ENCODE data around the gene GATAD2B. TPM values are rescaled to one million over a fixed set of nuclear protein-coding genes. Genes with fewer than 3 reads are reported as not detected.

GATAD2B gene
- total and polyA plus RNA-seq, 4 donors: 16.3 to 35.3 (median 26.7) TPM

DNA sequence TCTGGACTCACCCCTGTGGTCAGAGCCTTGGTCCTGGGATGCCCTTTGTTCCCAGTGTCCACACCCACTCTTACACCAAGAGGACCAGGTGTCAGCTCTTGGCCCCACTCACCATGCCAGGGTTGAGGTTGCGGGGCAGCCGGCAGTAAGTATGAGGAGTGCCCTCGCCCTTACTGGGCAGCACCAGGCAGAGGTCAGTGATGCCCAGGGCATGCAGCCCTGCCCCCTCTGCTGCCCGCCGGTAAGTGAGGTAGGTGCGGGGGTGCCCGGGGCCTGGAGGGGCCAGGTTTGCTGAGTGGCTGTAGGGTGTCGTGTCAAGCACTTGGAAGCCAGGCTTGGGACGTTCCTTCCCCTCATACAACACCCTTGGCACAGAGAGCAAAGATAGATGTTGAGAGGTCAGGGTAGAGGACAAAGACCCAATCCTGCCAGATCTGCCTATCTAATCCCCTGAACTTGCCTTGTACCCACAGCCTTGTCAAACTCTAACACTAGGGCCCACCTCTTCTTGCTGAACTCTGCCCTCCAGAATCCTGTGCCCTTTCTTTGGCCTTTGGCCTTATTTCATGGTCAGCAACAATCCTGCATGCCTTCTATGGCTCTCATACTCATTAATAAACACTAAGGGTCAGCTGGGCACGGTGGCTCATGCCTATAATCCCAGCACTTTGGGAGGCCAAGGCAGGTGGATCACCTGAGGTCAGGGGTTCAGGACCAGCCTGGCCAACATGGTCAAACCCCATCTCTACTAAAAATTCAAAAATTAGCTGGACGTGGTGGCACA lies 20.2 kb upstream of the GATAD2B start:
- no peaks in the 10 kb centered on the region for H3K9me3 ChIP-seq (ENCODE audit: control insufficient read depth, insufficient read depth, low read length)
- H3K4me3 ChIP-seq (ENCODE audit: low read depth, low read length): no peak overlapping the region
- H3K36me3 ChIP-seq (ENCODE audit: control insufficient read depth, insufficient read depth, low read length): peaks cover 67% of the 10 kb centered on the region
- peaks cover 20% of the 10 kb centered on the region for H3K4me1 ChIP-seq (ENCODE audit: control insufficient read depth, insufficient read depth, low read length)
- no peak for DNase-seq (ENCODE audit: low read depth in 4 of 6, low spot score in 6 of 6)
- H3K27ac ChIP-seq (ENCODE audit: low read depth, low read length): no peak overlapping the region
- H3K27me3 ChIP-seq (ENCODE audit: control insufficient read depth, insufficient read depth, low read length): no peaks in the 10 kb centered on the region
- 100% methylated on average over 5 of the region's 11 CpGs for WGBS (ENCODE audit: insufficient coverage)

DNA sequence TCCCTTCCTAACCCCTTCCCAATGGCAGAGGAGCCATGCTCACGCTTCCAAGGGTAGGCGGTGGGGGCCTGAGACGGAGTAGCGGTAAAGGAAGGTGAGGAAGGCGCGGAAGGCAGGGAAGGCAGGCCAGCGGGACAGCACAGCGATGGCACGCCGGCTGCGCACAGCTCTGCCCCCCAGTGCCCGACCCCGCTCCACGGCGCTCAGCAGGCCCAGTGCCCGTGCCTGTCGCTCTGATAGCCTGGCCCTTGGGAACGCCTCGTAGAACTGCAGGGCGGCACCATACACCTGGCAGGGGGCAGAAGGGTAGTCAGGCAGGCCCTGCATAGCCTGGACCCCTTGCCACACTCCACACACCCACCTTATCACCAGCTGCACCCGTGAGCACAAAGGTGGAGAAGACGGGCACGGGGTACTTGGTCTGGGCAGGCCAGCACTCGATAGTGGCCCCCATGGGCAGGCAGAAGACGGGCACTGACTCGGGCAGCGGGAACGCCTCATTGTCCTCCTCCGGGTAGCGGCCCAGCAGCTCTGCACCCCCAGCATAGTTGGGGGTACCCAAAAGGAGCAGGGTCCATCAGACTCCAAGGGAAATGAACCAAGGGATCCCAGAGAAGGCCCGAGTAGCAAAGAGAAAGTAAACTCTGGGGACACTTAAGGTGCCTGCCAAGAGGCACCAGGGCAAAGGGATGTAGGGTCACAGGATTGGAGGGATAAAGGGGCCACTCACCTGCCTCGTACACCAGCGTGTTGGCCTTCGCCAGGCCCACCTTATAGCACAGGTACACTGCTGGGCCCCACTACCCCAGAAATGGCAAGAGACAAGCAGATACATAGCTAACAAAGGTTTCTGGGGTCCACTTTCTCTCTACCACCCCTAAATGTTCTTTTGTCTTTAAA lies 19.3 kb upstream of the GATAD2B start:
- Histone ChIP-seq H3K4me3 (ENCODE audit: low read depth, low read length) (no peak overlapping the region), H3K9me3 (ENCODE audit: control insufficient read depth, insufficient read depth, low read length) (no peaks in the 10 kb centered on the region), H3K36me3 (ENCODE audit: control insufficient read depth, insufficient read depth, low read length) (peaks cover 68% of the 10 kb centered on the region), H3K27me3 (ENCODE audit: control insufficient read depth, insufficient read depth, low read length) (no peaks in the 10 kb centered on the region), H3K27ac (ENCODE audit: low read depth, low read length) (no peak overlapping the region), H3K4me1 (ENCODE audit: control insufficient read depth, insufficient read depth, low read length) (peaks cover 20% of the 10 kb centered on the region)
- 98% methylated on average over 34 of the region's 34 CpGs for WGBS (ENCODE audit: insufficient coverage)
- no peak for DNase-seq (ENCODE audit: low read depth in 4 of 6, low spot score in 6 of 6)

DNA sequence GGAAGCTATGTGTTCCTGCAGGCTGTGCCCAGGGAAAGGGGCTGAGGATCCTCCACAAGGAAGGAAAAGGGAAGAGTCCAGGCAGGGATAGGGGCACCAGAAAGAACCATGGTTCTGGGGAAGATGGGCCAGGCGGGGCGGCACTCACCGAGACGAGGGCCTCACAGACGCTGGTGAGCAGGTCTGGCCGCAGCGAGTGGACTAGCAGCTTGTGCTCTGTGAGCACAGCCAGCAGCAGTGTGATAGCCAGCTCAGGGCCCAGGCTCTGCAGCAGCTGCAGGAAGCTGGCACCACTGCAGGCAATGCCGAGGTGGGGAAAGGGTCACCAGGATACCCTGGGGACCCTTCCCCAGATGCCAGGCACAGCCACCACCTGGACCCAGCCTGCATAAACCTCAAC lies 18.0 kb upstream of the GATAD2B start:
- no peak overlapping the region for H3K27ac ChIP-seq (ENCODE audit: low read depth, low read length)
- H3K4me3 ChIP-seq (ENCODE audit: low read depth, low read length): no peak overlapping the region
- peaks cover 15% of the 10 kb centered on the region for H3K4me1 ChIP-seq (ENCODE audit: control insufficient read depth, insufficient read depth, low read length)
- no peaks in the 10 kb centered on the region for H3K27me3 ChIP-seq (ENCODE audit: control insufficient read depth, insufficient read depth, low read length)
- DNase-seq (ENCODE audit: low read depth in 4 of 6, low spot score in 6 of 6): no peak
- WGBS (ENCODE audit: insufficient coverage): 89% methylated on average over 7 of the region's 8 CpGs
- no peaks in the 10 kb centered on the region for H3K9me3 ChIP-seq (ENCODE audit: control insufficient read depth, insufficient read depth, low read length)
- peaks cover 81% of the 10 kb centered on the region for H3K36me3 ChIP-seq (ENCODE audit: control insufficient read depth, insufficient read depth, low read length)

DNA sequence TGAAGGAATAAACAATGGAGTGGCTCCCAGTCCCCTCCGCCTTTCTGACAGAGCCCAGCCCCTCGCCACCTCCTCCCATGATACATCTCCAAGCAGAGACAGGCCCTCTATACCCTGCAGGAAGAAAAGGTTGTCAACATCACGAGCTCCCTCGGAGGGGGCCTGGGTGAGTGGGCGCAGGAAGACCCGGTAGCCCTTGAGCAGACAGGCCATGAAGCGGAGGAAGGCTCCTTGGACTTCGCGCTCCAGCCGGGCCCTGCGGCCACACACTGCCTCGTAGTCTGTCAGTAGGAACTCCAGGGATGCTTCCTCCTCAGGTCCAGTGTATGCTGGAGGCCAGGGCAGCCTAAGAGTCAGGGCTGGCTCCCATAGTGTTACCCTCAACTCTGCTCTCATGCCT lies 16.7 kb upstream of the GATAD2B start:
- DNase-seq (ENCODE audit: low read depth in 4 of 6, low spot score in 6 of 6): no peak
- peaks cover 91% of the 10 kb centered on the region for H3K36me3 ChIP-seq (ENCODE audit: control insufficient read depth, insufficient read depth, low read length)
- no peaks in the 10 kb centered on the region for H3K9me3 ChIP-seq (ENCODE audit: control insufficient read depth, insufficient read depth, low read length)
- peaks cover 5% of the 10 kb centered on the region for H3K4me1 ChIP-seq (ENCODE audit: control insufficient read depth, insufficient read depth, low read length)
- WGBS (ENCODE audit: insufficient coverage): 91% methylated on average over 11 of the region's 12 CpGs
- no peak overlapping the region for H3K4me3 ChIP-seq (ENCODE audit: low read depth, low read length)
- H3K27me3 ChIP-seq (ENCODE audit: control insufficient read depth, insufficient read depth, low read length): no peaks in the 10 kb centered on the region
- H3K27ac ChIP-seq (ENCODE audit: low read depth, low read length): no peak overlapping the region

DNA sequence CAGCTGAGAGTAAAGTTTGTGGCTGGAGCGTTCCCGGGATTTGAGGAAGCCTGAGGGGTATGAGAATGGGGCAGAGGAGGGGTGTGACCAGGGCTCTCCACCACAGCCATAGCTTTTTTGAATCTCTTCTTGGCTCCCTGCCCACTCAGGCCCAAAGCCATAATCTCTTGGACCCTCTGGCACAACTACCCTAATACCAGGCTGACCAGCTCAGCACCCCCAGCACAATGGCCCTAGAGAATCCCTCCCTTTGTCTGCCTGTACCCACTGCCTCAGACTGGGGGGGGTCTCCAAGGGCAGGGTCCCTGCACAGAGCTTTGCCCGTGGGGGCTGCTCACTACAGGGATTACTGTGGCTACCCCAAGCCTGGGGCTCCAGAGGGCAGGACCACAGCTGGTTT lies 16.2 kb upstream of the GATAD2B start:
- H3K36me3 ChIP-seq (ENCODE audit: control insufficient read depth, insufficient read depth, low read length): peaks cover 92% of the 10 kb centered on the region
- H3K27me3 ChIP-seq (ENCODE audit: control insufficient read depth, insufficient read depth, low read length): no peaks in the 10 kb centered on the region
- H3K4me3 ChIP-seq (ENCODE audit: low read depth, low read length): no peak overlapping the region
- no peak overlapping the region for H3K27ac ChIP-seq (ENCODE audit: low read depth, low read length)
- no peak for DNase-seq (ENCODE audit: low read depth in 4 of 6, low spot score in 6 of 6)
- H3K9me3 ChIP-seq (ENCODE audit: control insufficient read depth, insufficient read depth, low read length): no peaks in the 10 kb centered on the region
- 90% methylated on average over 1 of the region's 3 CpGs for WGBS (ENCODE audit: insufficient coverage)
- H3K4me1 ChIP-seq (ENCODE audit: control insufficient read depth, insufficient read depth, low read length): peaks cover under 1% of the 10 kb centered on the region

DNA sequence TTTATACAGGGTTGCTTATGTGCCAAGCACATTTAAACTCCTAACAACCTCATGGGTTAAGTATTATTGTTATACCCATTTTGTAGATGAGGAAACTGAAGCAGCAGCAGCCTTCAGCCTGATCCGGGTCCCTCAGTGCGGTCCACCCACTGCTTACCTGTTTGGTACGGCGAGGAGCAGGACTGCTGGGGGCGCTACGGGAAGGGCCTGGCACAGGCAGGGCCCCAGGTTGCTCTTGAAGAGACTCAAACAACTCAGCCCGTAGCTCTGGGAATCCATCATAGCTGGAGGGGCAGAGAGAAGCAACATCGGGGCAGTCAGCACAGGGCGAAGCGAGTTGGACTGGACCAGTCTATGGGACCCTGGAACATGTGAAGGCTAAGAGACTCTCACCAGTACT lies 14.6 kb upstream of the GATAD2B start:
- WGBS (ENCODE audit: insufficient coverage): 96% methylated on average over 10 of the region's 10 CpGs
- Histone ChIP-seq H3K27ac (ENCODE audit: low read depth, low read length) (no peak overlapping the region), H3K4me1 (ENCODE audit: control insufficient read depth, insufficient read depth, low read length) (no peaks in the 10 kb centered on the region), H3K4me3 (ENCODE audit: low read depth, low read length) (no peak overlapping the region), H3K9me3 (ENCODE audit: control insufficient read depth, insufficient read depth, low read length) (no peaks in the 10 kb centered on the region), H3K27me3 (ENCODE audit: control insufficient read depth, insufficient read depth, low read length) (no peaks in the 10 kb centered on the region), H3K36me3 (ENCODE audit: control insufficient read depth, insufficient read depth, low read length) (peaks cover 97% of the 10 kb centered on the region)
- no peak for DNase-seq (ENCODE audit: low read depth in 4 of 6, low spot score in 6 of 6)

DNA sequence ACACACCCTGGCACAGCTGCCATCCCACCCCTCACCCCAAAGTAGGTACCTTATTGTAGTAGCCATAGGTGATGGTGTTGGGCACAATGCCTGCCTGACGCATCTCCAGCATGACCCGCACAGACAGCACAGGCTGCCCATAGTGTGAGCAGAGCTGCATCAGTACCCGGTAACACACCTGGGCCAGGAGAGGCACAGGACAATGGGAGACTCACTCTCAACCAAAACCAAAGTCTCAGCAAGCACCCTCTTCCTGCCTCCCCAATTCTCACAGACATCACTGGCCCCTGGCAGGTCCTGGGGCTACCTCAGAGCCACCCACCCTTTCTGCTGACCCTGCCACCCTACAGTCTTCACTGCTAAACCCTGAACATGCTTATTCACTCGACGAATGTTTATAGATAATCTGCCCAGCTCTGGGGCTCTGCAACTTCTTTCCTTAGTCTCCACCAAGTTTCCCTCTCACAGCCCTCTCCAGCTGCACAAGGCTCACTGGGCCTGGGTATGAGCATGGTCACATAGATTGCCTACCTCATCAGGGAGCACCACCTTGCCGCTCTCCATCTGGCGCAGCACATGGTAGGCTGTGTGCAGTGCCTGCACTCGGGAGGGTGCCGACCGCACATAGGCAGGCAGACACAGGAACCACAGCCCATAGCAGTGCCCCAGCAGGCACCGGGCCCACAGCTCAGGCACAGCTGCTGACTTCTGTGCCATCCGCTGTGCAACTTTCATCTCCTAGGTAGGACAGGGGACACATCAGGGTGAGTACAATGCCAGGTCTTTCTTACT lies 13.4 kb upstream of the GATAD2B start:
- WGBS (ENCODE audit: insufficient coverage): 92% methylated on average over 12 of the region's 12 CpGs
- Histone ChIP-seq H3K4me3 (ENCODE audit: low read depth, low read length) (no peak overlapping the region), H3K36me3 (ENCODE audit: control insufficient read depth, insufficient read depth, low read length) (peaks cover 95% of the 10 kb centered on the region), H3K4me1 (ENCODE audit: control insufficient read depth, insufficient read depth, low read length) (no peaks in the 10 kb centered on the region), H3K27me3 (ENCODE audit: control insufficient read depth, insufficient read depth, low read length) (no peaks in the 10 kb centered on the region), H3K27ac (ENCODE audit: low read depth, low read length) (no peak overlapping the region), H3K9me3 (ENCODE audit: control insufficient read depth, insufficient read depth, low read length) (no peaks in the 10 kb centered on the region)
- DNase-seq (ENCODE audit: low read depth in 4 of 6, low spot score in 6 of 6): no peak

DNA sequence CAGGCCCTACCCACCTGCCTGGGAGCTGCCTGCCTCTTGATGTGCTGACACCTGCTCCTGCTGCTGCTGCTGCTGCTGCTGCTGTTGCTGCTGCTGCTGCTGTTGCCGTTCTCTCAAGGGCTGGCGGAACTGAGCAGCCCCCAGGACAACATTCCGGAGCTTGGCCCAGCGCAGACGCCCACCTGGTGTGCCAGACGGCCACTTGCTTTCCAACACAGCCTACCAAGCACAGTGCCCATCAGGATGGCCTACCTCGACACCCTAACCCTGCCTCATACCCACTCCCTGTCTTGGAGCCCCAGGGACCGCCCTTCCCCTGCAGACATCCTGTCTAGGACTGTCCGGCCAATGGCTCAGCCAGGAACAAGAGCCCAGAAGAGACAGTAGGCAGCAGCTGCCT lies 12.0 kb upstream of the GATAD2B start:
- no peaks in the 10 kb centered on the region for H3K4me1 ChIP-seq (ENCODE audit: control insufficient read depth, insufficient read depth, low read length)
- H3K27me3 ChIP-seq (ENCODE audit: control insufficient read depth, insufficient read depth, low read length): no peaks in the 10 kb centered on the region
- 99% methylated on average over 9 of the region's 9 CpGs for WGBS (ENCODE audit: insufficient coverage)
- no peaks in the 10 kb centered on the region for H3K9me3 ChIP-seq (ENCODE audit: control insufficient read depth, insufficient read depth, low read length)
- peaks cover 90% of the 10 kb centered on the region for H3K36me3 ChIP-seq (ENCODE audit: control insufficient read depth, insufficient read depth, low read length)
- no peak overlapping the region for H3K4me3 ChIP-seq (ENCODE audit: low read depth, low read length)
- H3K27ac ChIP-seq (ENCODE audit: low read depth, low read length): no peak overlapping the region
- no peak for DNase-seq (ENCODE audit: low read depth in 4 of 6, low spot score in 6 of 6)

DNA sequence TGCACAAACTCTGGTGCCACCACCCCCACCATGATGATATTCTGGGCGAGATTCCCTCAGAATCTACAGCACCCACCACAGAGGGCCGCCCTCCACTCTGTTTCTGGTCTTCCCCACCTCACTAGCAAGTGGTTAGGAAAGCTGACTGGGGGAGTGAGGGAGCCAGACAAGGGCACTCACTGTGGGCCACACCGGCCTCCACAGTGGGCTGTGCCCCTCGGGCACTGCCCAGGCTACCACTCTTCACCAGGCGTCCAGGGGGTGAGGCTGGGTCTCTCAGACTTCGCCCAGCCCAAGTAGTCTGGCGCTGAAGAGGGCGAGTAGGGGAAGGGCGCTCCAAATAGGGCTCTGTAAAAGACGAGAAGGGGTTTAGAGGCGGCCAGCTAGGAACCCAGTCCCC lies 11.2 kb upstream of the GATAD2B start:
- Histone ChIP-seq H3K9me3 (ENCODE audit: control insufficient read depth, insufficient read depth, low read length) (no peaks in the 10 kb centered on the region), H3K4me3 (ENCODE audit: low read depth, low read length) (no peak overlapping the region), H3K27me3 (ENCODE audit: control insufficient read depth, insufficient read depth, low read length) (no peaks in the 10 kb centered on the region), H3K4me1 (ENCODE audit: control insufficient read depth, insufficient read depth, low read length) (peaks cover 6% of the 10 kb centered on the region), H3K27ac (ENCODE audit: low read depth, low read length) (no peak overlapping the region), H3K36me3 (ENCODE audit: control insufficient read depth, insufficient read depth, low read length) (peaks cover 88% of the 10 kb centered on the region)
- DNase-seq (ENCODE audit: low read depth in 4 of 6, low spot score in 6 of 6): no peak
- WGBS (ENCODE audit: insufficient coverage): 97% methylated on average over 9 of the region's 11 CpGs
